Erythroblast (primary cell): ENCODE measurements around the gene C7orf25.

Experiments used
- DNase-seq, 2 experiments: peaks; one replicate each; lab custom pipeline; 2025; lab: John Stamatoyannopoulos, UW
- GATA1 ChIP-seq: IDR thresholded peaks from 2 replicates; pipeline ENCODE4 v1.6.1; 2011; ENCODE audit warnings: low read depth, mild to moderate bottlenecking, control low read depth, low read length, moderate library complexity
- POLR2A ChIP-seq: IDR thresholded peaks from 2 replicates; pipeline ENCODE4 v1.6.1; 2011; ENCODE audit warnings: mild to moderate bottlenecking, low read length

Gene C7orf25

DNA sequence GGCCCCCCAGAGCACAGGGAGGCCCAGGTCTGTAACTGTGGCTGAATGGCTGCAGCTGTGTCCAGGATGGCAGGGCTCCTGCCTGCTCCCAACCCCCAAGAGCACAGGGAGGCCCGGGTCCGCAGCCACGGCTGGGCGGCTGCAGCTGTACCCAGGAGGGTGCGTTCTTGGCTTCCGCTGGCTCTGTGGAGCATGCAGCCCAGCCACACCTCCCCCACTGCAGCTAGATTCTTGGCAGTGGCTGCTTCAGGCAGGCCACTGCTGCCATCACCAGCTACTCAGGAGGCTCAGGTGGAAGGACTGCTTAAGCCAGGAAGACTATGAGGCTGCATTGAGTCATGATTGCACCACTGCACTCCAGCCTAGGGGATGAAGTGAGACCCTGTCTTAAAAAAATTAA lies 27.9 kb downstream of the C7orf25 start:
- DNase-seq, result no peak
- TF ChIP-seq GATA1 (no peak), POLR2A (no peak)

DNA sequence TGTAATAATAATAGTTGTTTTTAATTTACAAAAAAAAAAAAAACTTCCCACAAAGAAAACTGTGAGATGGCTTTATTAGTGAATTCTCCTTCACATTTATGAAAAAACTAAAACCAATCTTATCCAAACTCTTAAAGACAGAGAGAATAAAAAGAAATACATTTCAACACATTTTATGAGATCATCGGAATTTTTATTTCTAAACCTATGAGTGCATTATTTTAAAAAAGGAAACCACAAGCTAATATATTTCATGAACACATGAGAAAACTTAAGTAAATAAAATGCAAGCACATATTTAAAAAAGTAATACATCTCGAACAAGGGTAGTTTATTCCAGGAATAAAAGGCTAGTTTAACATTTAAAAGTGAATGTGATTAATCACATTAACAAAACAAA lies 31.5 kb downstream of the C7orf25 start:
- no peak for DNase-seq
- TF ChIP-seq GATA1 (no peak), POLR2A (no peak)

DNA sequence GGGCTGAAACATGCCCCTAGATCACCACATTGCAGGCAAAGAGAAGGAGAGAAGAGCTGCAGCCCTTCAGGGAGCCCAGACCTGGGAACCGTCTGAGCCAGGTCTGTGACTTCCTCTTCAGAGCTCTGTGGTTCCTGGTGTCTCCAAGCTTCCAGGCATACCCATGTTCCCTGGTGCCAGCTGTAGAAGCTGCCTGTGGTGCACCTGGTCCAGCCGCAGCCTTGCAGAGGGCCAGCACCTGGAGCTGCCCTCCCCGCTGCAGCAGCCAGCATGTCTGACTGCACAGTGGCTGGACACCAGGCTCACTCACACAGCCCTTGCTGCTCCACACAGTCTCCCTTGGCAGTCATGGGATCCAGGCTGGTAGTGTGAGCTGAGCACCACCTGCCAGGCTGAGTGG lies 33.6 kb downstream of the C7orf25 start:
- no peak for DNase-seq

DNA sequence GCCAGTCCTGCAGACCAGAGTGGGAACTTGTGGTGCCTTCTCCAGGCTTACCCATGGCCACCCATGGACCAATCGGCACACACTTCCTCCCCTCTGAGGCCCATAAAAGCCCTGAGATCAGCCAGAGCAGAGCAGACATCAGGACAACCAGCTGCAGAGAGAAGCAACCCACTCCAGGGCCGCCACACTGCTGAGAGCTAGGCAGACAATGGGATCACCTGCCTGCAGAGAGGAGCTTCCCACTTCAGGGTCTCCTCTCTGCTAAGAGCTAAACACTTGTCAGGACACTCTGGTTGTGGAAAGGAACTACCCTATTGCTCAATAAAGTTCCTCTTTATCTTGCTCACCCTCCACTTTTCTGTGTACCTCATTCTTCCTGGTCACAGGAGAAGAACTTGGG lies 34.0 kb downstream of the C7orf25 start:
- DNase-seq, result no peak
- TF ChIP-seq POLR2A, result no peak
- no peak for TF ChIP-seq GATA1

More for the DNA sequence above, 33.6 kb downstream of the C7orf25 start:
- TF ChIP-seq POLR2A (no peak), GATA1 (no peak)

DNA sequence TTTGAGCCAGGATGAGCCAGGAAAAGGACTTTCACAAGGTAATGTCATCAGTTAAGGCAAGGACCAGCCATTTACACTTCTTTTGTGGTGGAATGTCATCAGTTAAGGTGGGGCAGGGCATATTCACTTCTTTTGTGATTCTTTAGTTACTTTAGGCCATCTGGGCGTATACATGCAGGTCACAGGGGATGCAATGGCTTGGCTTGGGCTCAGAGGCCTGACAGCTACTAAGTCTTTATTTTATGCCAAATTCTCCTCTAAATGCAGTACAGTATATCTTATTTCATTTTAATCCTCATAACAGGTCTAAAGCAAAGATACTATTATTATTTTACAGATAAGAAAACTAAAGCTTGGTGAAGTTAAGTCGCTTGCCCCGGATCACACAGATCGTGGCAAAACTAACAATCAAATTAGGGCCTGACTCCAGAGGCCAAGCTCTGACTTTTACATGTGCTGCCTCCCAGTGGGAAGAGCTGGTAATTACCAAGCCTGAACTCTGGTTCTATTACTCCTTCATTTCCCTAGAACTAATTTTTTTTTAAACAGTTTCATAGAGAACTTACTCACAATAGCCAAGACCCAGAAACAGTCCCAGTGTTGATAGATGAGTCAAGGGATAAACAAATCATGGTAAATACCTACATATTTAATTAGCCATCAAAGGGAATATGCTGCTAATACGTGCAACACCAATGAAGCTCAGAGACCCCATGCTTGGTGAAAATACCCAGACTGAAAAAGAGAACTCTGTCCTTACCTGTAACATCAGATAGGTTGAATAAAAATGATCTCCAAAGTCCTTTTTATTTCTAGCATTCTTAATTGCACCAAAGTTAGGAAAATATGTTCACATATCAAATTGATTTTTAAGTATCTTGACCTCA lies 35.4 kb downstream of the C7orf25 start:
- peak; percentile 26 to 58 for DNase-seq

DNA sequence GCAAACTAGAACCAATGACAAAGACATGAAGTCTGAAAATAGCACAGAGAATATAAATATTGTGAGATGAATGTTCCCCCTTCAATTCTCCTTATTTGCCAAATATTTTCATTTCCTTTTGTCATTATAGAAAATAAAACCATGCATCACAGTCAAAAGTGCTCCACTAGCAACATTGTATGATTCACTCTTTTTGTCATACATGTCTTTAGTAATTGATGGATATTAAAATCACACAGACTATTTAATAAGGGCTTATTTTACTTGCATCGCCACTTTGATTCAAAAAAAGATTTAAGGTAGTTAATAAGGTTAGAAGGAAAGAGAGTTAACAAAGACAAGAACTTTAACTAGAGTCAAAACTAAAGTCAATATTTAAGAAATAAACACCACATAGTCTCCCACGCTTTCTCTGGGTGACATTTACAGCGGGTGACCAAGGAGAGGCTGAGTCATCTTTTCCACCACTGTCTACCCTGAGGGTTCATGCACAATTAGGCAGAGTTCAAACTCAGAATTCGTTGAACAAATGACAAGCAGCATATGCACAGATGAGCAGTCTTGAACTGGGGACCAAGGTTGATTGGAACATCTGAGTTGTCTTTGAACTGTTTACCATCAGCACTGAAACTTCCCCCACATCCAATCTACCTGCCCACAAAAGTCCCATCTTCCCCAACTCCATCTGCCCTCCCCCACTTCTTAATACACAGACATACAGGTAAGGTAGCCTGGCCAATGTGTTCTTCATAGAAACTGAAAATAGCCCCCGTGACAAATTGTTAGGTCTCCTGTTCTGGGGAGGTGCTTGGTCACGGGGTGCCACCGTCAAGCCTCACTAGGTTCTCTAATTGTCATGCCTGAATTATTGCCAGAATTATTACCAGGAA lies 42.5 kb downstream of the C7orf25 start:
- TF ChIP-seq GATA1 (no peak), POLR2A (no peak)
- DNase-seq, result no peak

More for the DNA sequence above, 35.4 kb downstream of the C7orf25 start:
- TF ChIP-seq GATA1 (no peak), POLR2A (no peak)

DNA sequence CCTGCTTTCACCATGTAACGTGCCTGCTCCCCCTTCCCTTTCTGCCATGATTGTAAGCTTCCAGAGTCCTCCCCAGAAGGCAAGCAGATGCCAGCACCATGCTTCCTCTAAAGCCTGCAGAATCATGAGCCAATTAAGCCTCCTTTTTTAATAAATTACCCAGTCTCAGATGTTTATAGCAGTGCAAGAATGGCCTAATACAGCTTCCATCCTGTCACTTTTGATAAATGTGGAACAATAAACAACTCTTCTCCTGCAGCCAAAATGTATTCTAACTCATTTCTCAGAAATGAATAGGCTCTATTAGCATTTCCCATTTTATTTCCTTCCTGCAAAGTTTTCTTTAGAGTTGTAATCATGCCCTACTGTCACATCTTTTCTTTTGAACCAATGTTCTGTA lies 43.4 kb downstream of the C7orf25 start:
- DNase-seq, result no peak
- no peak for TF ChIP-seq POLR2A
- TF ChIP-seq GATA1, result no peak
